Tibial artery (tissue), 4 donors: Measurements from ENCODE around the gene DPP6.
"Not testable (repeated sequence)": the region's sequence is repeated elsewhere in the genome, so short reads cannot be mapped to it uniquely, and the experiment has no call there.

Experiments
- DNase-seq, 2 donors: peaks; one replicate each; pipeline ENCODE4 v3.0.0-alpha.2; 2019
- H3K27ac ChIP-seq, 2 donors: fragments of 200-600 bp; sonication (generic) in 1 of 2; 1 replicate in 1 of 2; 2 replicates in 1 of 2; pipeline ENCODE4 v1.5.1; 2018 to 2019; ENCODE audit warnings: mild to moderate bottlenecking in 1 of 2
- H3K27me3 ChIP-seq, 2 donors: fragments of 200-600 bp; sonication (generic) in 1 of 2; one replicate each; pipeline versions ENCODE4 v1.5.1 to v1.6.0; 2016 to 2019
- H3K36me3 ChIP-seq, 3 donors: fragments of 200-600 bp; sonication (generic) in 2 of 3; one replicate each; pipeline ENCODE4 v1.5.1; 2016 to 2019; ENCODE audit warnings: mild to moderate bottlenecking in 2 of 3
- H3K4me1 ChIP-seq, 4 donors: fragments of 200-600 bp; sonication (generic) in 2 of 4; 1 replicate in 3 of 4; 2 replicates in 1 of 4; pipeline ENCODE4 v1.5.1; 2016 to 2019
- H3K4me3 ChIP-seq, 2 donors: fragments of 200-600 bp; sonication (generic) in 1 of 2; 1 replicate in 1 of 2; 2 replicates in 1 of 2; pipeline ENCODE4 v1.5.1; 2018 to 2019; ENCODE audit warnings: mild to moderate bottlenecking in 2 of 2
- H3K9me3 ChIP-seq, 3 donors: fragments of 200-600 bp; sonication (generic) in 1 of 3; one replicate each; pipeline ENCODE4 v1.5.1; 2016 to 2019
- intact Hi-C: fragments of 100-400 bp; cut with DNase I; formaldehyde crosslinking; loops from one replicate; pipeline ENCODE4 v1.15.0; 2023; ENCODE audit warnings: low total_unique reads
- TF ChIP-seq, protein P1 (sequence below), 2 experiments: fragments of 200-600 bp in 1 of 2; fragments of 450-650 bp in 1 of 2; IDR thresholded peaks; one replicate each; pipeline ENCODE4 v1.5.1; 2017 to 2019; ENCODE audit warnings: antibody characterized with exemption in 2 of 2, mild to moderate bottlenecking in 1 of 2, moderate library complexity in 1 of 2

The DPP6 gene

GRCh38 chr7:154931906-154932305, 879.7 kb downstream of the DPP6 start:
- intact Hi-C loops, result no loop called here
- Histone ChIP-seq H3K4me3 (no peak overlapping the region), H3K27me3 (no peaks in the 10 kb centered on the region), H3K4me1 (peaks cover 0 to 10% (median 2%) of the 10 kb centered on the region in 4 donors), H3K36me3 (peaks cover 0 to 5% (median 0%) of the 10 kb centered on the region in 3 donors), H3K27ac (no peak overlapping the region), H3K9me3 (no peaks in the 10 kb centered on the region)
- no peak for DNase-seq
- TF ChIP-seq, protein P1, sequence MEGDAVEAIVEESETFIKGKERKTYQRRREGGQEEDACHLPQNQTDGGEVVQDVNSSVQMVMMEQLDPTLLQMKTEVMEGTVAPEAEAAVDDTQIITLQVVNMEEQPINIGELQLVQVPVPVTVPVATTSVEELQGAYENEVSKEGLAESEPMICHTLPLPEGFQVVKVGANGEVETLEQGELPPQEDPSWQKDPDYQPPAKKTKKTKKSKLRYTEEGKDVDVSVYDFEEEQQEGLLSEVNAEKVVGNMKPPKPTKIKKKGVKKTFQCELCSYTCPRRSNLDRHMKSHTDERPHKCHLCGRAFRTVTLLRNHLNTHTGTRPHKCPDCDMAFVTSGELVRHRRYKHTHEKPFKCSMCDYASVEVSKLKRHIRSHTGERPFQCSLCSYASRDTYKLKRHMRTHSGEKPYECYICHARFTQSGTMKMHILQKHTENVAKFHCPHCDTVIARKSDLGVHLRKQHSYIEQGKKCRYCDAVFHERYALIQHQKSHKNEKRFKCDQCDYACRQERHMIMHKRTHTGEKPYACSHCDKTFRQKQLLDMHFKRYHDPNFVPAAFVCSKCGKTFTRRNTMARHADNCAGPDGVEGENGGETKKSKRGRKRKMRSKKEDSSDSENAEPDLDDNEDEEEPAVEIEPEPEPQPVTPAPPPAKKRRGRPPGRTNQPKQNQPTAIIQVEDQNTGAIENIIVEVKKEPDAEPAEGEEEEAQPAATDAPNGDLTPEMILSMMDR (IDR thresholded peaks at IDR 0.05), result no peak

GRCh38 chr7:154934353-154934952, 882.3 kb downstream of the DPP6 start:
- intact Hi-C loops, H3K4me1 ChIP-seq, H3K9me3 ChIP-seq, H3K27me3 ChIP-seq, DNase-seq, H3K36me3 ChIP-seq, H3K27ac ChIP-seq, H3K4me3 ChIP-seq: not testable (repeated sequence)

DNA sequence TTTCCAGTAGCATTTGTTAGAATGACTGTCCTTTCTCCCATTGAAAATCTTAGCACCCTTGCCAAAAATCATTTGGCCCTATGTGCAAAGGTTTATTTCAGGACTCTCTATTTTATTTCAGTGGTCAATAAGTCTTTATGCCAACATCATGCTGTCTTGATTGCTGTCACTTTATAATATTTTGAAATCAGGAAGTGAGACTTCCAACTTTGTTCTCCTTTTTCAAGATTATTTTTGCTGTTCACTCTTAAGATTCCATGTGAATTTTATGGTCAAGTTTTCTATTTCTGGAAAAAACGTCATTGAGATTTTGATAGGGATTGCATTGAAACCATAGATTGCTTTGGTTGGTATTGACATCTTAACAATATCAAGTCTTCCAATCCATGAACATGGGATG, 885.6 kb downstream of the DPP6 start:
- Histone ChIP-seq H3K27me3 (no peaks in the 10 kb centered on the region), H3K9me3 (no peaks in the 10 kb centered on the region), H3K36me3 (peaks cover 0 to 6% (median 5%) of the 10 kb centered on the region in 3 donors), H3K4me3 (no peak overlapping the region), H3K4me1 (no peaks in the 10 kb centered on the region), H3K27ac (no peak overlapping the region)
- TF ChIP-seq, protein P1 (IDR thresholded peaks at IDR 0.05), result no peak
- intact Hi-C loops, result no loop called here
- DNase-seq, result no peak

DNA sequence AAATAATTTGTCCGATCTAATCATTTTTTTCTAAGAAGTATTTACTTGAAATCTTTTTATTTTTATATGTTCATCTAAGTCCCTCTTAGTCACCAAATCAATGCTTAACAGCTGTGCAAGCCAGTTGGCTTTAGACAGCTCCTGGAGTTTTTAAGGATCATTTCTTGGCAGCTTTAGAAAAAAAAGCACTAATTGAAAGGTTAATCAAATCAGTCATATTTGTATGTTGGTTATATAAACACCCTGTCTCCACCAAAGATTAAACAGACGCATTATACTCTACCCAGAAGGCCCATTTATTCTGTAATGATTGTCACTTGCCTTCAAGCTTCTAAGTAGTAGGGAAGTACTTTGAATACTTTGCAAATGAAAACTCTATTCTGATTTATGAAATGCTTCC, 890.5 kb downstream of the DPP6 start:
- no peaks in the 10 kb centered on the region for H3K9me3 ChIP-seq
- DNase-seq, result no peak
- TF ChIP-seq, protein P1 (IDR thresholded peaks at IDR 0.05), result no peak
- H3K27ac ChIP-seq, result no peak overlapping the region
- no peaks in the 10 kb centered on the region for H3K27me3 ChIP-seq
- no peaks in the 10 kb centered on the region for H3K4me1 ChIP-seq
- peaks cover 31 to 41% (median 40%) of the 10 kb centered on the region in 3 donors for H3K36me3 ChIP-seq
- intact Hi-C loops, result no loop called here
- no peak overlapping the region for H3K4me3 ChIP-seq
